ENCODE data around the gene IBA57.

DNA sequence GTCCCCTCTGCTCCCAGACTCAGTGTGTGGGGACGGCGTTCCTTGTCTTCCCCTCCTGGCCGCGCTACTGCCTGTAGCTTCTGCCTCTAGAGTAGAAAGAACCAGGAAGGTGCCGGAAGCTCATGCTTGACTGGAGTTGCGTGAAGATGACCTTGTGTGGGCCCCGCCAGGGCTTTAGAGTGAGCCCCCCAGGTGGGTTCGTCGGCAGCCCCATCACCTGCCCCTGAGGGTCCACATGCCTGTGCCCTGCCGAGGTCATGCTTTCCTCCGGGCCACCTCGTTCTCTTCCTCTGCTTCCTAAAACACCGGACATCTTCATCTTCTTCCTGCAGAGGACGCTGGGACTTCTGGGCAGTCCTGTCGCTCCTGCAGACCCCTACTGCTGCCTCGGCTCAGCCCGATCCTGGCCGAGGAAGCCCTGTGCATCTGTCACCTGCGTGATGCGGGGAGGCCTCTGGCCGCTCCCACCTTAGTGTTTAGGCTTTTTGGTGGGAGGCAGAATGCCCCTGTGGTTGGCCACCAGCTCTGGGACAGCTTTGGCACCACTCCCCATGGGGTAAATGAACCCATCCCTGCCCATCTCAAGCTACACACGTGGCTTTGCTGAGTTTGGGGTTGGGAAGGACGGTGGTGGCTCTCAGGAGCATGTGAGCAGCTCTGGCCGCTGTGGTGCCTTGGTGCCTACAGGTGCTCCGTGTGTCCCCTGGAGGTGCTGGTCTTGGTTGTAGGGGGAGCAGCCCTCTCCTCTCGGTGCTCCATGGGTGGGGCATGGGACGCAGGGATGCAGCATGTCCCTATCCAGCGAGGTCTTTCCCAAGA is 54.6 kb downstream of the IBA57 start:
- TF ChIP-seq, protein P1, sequence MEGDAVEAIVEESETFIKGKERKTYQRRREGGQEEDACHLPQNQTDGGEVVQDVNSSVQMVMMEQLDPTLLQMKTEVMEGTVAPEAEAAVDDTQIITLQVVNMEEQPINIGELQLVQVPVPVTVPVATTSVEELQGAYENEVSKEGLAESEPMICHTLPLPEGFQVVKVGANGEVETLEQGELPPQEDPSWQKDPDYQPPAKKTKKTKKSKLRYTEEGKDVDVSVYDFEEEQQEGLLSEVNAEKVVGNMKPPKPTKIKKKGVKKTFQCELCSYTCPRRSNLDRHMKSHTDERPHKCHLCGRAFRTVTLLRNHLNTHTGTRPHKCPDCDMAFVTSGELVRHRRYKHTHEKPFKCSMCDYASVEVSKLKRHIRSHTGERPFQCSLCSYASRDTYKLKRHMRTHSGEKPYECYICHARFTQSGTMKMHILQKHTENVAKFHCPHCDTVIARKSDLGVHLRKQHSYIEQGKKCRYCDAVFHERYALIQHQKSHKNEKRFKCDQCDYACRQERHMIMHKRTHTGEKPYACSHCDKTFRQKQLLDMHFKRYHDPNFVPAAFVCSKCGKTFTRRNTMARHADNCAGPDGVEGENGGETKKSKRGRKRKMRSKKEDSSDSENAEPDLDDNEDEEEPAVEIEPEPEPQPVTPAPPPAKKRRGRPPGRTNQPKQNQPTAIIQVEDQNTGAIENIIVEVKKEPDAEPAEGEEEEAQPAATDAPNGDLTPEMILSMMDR (IDR thresholded peaks at IDR 0.05; ENCODE audit: control extremely low read depth in 1 of 3, insufficient read depth in 1 of 3, low read depth in 1 of 3, low read length in 3 of 3) = no peak
- TF ChIP-seq, protein P2, sequence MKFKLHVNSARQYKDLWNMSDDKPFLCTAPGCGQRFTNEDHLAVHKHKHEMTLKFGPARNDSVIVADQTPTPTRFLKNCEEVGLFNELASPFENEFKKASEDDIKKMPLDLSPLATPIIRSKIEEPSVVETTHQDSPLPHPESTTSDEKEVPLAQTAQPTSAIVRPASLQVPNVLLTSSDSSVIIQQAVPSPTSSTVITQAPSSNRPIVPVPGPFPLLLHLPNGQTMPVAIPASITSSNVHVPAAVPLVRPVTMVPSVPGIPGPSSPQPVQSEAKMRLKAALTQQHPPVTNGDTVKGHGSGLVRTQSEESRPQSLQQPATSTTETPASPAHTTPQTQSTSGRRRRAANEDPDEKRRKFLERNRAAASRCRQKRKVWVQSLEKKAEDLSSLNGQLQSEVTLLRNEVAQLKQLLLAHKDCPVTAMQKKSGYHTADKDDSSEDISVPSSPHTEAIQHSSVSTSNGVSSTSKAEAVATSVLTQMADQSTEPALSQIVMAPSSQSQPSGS (IDR thresholded peaks at IDR 0.05; ENCODE audit: low read length) = no peak
- TF ChIP-seq SP1 (IDR thresholded peaks at IDR 0.05; ENCODE audit: low read depth, low read length) = no peak
- TF ChIP-seq EGR1 (IDR thresholded peaks at IDR 0.05; ENCODE audit: borderline replicate concordance, low read depth, low read length) = no peak
- no peak for TF ChIP-seq JUN (IDR thresholded peaks at IDR 0.05; ENCODE audit: low read depth, low read length)
- no peak for TF ChIP-seq ASH2L (IDR thresholded peaks at IDR 0.05; ENCODE audit: low read length)
- TF ChIP-seq, protein P3, sequence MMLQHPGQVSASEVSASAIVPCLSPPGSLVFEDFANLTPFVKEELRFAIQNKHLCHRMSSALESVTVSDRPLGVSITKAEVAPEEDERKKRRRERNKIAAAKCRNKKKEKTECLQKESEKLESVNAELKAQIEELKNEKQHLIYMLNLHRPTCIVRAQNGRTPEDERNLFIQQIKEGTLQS (IDR thresholded peaks at IDR 0.05; ENCODE audit: insufficient read depth, low read depth, low read length) = no peak
